GM12872 (cell line): ENCODE measurements around the gene KRT12.

Source experiments
- CTCF ChIP-seq: IDR thresholded peaks from 3 replicates; pipeline ENCODE4 v1.5.1; 2011; ENCODE audit warnings: low read depth, mild to moderate bottlenecking, low read length, moderate library complexity; ENCODE audit not compliant: insufficient read depth

The KRT12 gene

GRCh38 chr17:40883626-40884334, 16.8 kb upstream of the KRT12 start:
- TF ChIP-seq CTCF = no peak

DNA sequence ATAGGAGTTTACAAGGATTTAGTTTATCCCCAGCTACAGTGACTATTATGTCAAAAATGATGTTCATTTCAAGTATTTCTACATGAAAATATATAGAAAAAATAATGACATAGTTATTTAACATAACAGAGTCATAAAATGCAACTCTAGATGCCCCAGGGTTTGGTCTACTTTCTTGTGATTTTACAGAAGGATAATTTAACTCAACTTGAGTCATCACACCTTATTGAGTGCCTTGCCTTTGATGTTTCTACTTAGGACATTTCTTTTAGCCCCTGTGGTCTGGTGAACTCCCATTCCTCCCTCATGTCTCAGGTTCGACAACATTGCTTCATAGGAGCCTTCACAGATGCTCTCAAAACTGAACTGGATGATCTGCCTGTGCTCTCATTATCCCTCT, 16.0 kb upstream of the KRT12 start:
- no peak for TF ChIP-seq CTCF

DNA sequence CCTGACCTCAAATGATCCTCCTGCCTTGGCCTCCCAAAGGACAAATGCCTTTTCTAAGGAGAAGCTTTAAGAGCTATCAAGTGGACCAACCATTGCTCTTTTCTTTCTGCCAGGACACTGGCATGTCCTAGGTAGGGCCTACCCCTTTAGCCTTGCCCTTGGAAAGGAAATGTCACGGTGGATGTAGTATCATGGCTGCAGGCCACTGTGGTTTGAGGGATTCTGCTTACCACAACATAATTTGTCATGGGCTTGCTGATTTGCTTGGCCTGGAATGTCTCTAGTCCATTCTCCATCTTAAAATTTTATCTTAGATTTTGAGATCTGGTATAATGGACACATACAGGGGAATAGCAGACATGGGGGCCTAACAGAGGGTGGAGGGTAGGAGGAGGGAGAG, 12.0 kb upstream of the KRT12 start:
- TF ChIP-seq CTCF = no peak

GRCh38 chr17:40878044-40878443, 11.0 kb upstream of the KRT12 start:
- no peak for TF ChIP-seq CTCF

- TF ChIP-seq CTCF = no peak
Observed at GRCh38 chr17:40873801-40874200, 6.8 kb upstream of the KRT12 start.

DNA sequence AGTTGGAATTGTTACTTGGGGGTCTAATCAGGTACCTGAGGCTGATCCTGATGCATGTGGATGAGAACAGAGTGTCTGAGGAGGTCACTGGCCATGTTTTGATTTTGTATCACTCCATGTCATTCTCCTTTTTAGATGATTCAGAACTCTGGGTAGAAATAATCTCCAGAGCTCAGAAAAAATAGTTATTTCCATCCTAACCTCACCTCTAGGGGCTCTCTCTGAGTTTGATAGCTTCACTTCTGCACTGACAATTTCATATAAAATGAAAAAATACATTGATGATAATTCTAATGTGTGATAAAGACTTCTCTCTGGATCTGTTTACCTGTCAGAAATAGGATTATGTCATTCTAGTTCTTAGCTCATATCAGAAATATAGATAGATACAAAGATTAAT, 6.2 kb upstream of the KRT12 start:
- TF ChIP-seq CTCF = no peak

GRCh38 chr17:40872416-40872815, 5.4 kb upstream of the KRT12 start:
- no peak for TF ChIP-seq CTCF
